HG03460 (cell line): ENCODE results near the gene S100A16.

Experiments
- ATAC-seq: cut with Tn5 transposase; IDR thresholded peaks from one replicate; pipeline ENCODE4 v1.9.1; 2021; ENCODE audit not compliant: unreplicated experiment

The S100A16 gene

DNA sequence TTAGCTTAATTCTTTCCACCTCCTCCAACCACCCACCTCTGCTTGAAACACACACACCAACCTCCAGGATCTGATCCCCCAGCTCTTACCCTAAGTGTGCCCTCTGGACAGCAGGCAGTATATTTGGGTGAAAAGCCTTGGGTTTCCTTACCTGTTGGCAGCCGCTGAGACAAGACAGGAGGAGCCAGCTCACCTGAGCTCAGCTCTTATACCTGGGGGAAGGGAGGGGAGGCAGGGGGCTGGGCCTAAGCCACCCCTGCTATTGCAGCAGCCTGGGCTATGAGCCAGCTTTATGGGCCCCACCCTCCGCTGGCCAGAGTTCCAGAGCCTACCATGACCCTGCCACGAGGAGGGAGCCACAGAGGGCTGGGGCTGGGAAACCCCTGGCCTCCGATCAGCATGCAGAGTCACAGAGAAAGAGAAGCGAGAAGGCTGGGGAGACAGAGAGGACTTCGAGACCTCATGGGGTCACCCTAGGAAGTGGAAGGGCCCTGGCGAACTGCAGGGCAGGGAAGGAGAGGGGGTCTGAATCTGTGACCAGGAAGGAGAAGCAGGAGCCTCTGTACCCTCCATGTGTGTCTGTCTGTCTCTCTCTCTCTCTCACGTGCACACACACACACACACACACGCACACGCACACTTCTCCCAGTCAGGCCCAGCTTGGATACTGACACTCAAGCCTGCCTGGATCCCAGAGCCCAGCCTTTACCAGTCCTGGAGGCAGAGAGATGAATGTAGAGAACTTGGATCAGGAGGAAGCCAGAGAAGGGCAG is 3.4 kb upstream of the S100A16 start, which contains the start of gene S100A14:
S100A14 (minus strand) TSS at position 182 of the 773 bp plus-strand sequence. CDS start 467 bp downstream, outside the sequence.
- ATAC-seq: no peak

DNA sequence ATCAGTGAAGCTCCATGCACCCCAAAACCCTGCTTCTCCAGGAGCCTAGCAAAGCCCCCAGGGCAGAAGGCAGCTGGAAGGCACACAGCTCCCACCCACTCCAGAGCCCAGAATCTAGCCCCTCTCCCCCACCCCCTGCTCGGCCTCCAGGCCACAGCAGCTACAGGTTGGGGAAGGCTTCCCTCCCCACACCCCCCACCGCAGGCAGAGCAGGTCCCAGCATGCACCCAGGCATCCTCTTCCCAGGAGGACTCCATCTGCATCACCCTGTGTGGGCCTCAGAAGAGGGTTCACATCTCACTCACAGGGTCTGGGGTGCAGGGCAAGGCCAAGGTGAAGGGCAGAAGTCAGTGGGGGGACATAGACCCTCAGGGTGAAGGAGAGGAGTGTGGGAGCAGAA is 2.5 kb upstream of the S100A16 start:
- no peak for ATAC-seq

- ATAC-seq: no peak
Measured at GRCh38 chr1:153614906-153615305, 2.0 kb upstream of the S100A16 start.

- ATAC-seq: no peak
Measured at GRCh38 chr1:153614189-153614900, 1.4 kb upstream of the S100A16 start.

- no peak for ATAC-seq
Measured at GRCh38 chr1:153613406-153613805, 469 bp upstream of the S100A16 start.

GRCh38 chr1:153612111-153612754 is 704 bp downstream of the S100A16 start:
- no peak for ATAC-seq

DNA sequence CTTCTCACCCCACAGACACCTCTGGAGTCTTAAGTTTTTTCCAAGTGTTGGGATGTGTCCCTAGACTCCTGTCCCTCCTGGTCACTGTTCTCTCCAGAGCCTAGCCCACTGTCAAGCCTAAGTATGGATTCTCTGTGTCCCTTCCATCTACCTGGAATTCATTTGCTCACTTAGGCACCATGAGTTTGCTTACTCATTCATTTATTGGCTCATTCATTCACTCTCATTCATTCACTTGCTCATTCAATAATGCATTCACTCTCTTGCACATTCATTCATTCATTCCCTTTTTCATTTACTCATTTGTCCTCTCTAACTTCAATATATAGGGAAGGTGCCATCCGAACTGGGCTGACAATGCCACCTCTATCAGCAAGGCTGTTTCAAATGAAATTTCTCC is 1.6 kb downstream of the S100A16 start:
- no peak for ATAC-seq

DNA sequence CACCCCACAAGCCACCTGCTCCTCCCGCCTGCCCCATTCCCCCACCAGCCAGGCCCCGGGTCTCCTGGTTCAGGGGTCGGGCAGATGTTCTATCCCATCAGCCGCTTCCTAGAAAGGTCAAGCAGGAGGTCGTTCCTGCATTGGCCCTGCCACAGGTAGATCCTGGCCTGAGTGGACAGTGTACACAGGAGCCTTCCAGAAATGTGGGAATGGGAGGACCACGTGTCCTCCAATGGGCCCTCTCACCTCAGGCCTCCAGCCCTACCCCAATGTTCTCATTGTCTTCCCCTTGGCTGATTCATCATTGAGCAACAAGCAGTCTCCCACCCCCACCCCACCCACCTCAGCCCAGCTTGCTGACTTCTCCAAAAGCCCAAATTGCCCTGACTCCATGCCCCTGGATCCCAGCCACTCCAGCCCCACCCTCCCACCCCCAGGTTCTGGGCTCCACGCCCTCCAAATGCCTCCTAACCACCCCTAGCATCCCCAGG is 2.1 kb downstream of the S100A16 start:
- no peak for ATAC-seq

GRCh38 chr1:153610334-153610733 is 2.6 kb downstream of the S100A16 start:
- ATAC-seq: no peak

- no peak for ATAC-seq
Measured at GRCh38 chr1:153609585-153609907, 3.4 kb downstream of the S100A16 start.

GRCh38 chr1:153608742-153609584 is 4.0 kb downstream of the S100A16 start:
- no peak for ATAC-seq

- no peak for ATAC-seq
Measured at GRCh38 chr1:153608089-153608682, 4.8 kb downstream of the S100A16 start.

GRCh38 chr1:153607381-153607780 is 5.6 kb downstream of the S100A16 start:
- no peak for ATAC-seq

- no peak for ATAC-seq
Measured at GRCh38 chr1:153606194-153606593, 6.7 kb downstream of the S100A16 start.

DNA sequence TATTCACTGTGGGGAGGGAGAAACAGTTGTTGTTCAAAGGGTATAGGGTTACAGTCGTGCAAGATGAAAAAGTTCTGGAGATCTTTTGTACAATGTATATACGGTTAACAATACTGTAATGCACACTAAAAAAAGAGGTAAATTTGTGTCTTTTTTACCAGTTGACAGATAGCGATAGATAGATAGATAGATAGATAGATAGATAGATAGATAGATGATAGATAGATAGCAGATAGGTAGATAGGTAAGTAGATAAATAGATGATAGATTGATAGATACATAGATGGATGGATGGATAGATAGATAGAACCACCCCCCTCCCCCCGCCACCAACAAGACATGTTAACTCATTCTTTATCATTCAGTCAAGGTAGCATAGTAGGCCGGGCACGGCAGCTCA is 10.2 kb downstream of the S100A16 start:
- no peak for ATAC-seq

GRCh38 chr1:153599847-153600246 is 13.1 kb downstream of the S100A16 start:
- ATAC-seq: no peak

GRCh38 chr1:153598309-153599172 is 14.4 kb downstream of the S100A16 start:
- peak; percentile 97 for ATAC-seq

DNA sequence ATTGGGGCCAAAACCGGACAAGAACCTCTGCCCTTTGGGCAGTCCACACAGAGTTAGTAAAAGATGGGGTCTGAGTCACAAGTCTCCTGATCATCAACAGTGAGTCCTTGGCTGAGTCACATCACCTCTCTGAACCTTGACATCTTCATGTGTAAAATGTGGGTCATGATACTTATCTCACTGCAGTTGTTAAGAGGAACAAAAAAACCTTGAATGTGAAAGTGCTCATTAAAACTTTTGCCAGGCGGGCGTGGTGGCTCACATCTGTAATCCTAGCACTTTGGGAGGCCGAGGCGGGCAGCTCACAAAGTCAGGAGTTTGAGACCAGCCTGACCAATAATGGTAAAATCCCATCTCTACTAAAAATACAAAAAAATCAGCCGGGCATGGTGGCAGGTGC is 15.7 kb downstream of the S100A16 start:
- ATAC-seq: no peak

DNA sequence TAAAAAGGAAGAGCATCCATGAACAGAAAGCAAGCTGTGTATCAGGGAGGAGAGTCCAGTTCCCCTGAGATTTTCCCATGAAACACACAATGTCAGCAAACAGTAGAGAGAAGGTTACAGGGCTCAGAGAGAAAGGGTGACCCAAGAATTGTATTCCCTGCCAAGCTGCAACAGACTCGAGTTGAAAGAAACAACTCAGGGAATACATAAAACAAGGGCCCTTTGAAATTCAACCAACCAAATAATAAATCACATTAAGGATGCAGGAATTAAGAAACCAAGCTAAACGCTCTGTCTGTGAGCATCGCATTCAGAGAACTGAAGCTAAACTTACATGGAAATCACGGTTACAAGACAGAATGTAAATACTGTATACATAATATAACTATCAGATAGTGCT is 20.2 kb downstream of the S100A16 start:
- no peak for ATAC-seq

DNA sequence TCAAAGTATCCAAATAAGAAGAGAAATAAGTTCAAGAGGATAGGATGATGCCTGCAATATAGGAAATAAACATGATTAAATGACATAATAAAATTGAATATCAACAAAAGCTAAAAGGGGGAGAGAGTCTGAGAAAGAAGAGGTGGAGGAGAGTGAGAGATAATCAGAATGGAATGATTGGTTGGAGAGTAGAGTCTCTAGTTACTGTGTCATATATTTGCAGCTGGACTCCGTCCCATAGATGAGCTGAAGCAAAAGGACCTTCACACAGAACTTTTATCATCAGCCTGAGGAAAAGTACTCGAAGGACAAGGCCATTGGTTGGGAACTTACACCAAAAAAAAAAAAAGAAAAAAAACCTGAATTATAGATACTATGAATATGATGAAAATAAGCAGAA is 24.5 kb downstream of the S100A16 start:
- ATAC-seq: no peak
